Fibroblast of the aortic adventitia (primary cell): ENCODE results near the gene APBA1. TPM values are rescaled to one million over a fixed set of nuclear protein-coding genes. Genes with fewer than 3 reads are reported as not detected.

Experiments used
- DNase-seq: peaks from one replicate; pipeline ENCODE4 v3.0.0-alpha.2; 2010; ENCODE audit warnings: low read depth
- H3K4me3 ChIP-seq: 2 replicates; pipeline ENCODE4 v1.5.1; 2011; ENCODE audit warnings: low read depth, mild to moderate bottlenecking, control low read depth, low read length, moderate library complexity
- total RNA-seq: library from RNA; depleted of rRNA; stranded (reverse); fragments of >200 nt; gene quantifications from 2 replicates; pipeline ENCODE4 v1.2.3, GENCODE V29; 2012; ENCODE audit warnings: low replicate concordance
- TF ChIP-seq, protein P1 (sequence below): IDR thresholded peaks from 2 replicates; pipeline ENCODE4 v1.5.1; 2011; ENCODE audit warnings: mild to moderate bottlenecking, low read length, control low read depth, inconsistent platforms; ENCODE audit not compliant: insufficient read depth

APBA1 gene
- total RNA-seq, 1 donor, result 12.4 TPM

GRCh38 chr9:69582544-69583297 is 89.5 kb downstream of the APBA1 start:
- no peak for DNase-seq
- TF ChIP-seq, protein P1, sequence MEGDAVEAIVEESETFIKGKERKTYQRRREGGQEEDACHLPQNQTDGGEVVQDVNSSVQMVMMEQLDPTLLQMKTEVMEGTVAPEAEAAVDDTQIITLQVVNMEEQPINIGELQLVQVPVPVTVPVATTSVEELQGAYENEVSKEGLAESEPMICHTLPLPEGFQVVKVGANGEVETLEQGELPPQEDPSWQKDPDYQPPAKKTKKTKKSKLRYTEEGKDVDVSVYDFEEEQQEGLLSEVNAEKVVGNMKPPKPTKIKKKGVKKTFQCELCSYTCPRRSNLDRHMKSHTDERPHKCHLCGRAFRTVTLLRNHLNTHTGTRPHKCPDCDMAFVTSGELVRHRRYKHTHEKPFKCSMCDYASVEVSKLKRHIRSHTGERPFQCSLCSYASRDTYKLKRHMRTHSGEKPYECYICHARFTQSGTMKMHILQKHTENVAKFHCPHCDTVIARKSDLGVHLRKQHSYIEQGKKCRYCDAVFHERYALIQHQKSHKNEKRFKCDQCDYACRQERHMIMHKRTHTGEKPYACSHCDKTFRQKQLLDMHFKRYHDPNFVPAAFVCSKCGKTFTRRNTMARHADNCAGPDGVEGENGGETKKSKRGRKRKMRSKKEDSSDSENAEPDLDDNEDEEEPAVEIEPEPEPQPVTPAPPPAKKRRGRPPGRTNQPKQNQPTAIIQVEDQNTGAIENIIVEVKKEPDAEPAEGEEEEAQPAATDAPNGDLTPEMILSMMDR, result no peak

DNA sequence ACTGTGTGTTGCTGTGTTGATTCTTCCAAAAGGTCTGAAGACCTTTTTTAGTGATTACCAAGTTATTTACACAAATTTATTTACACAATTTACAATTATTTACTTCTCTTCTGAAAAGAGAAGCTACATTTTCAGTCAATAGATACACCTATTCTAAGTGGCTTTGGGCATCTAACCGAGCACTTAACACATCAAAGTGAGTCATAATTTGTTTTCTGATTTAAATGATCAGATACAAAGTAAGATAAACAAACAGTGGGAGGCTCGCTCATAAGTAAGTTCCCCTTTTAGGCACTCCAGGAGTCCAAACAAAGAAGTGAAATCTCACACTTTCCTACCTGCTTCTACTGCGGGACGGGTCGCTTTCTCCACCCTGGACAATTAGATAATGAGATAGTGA is 90.2 kb downstream of the APBA1 start:
- DNase-seq, result no peak
- TF ChIP-seq, protein P1, result no peak
- no peak overlapping the region for H3K4me3 ChIP-seq

More at GRCh38 chr9:69582544-69583297, 89.5 kb downstream of the APBA1 start:
- no peak overlapping the region for H3K4me3 ChIP-seq

DNA sequence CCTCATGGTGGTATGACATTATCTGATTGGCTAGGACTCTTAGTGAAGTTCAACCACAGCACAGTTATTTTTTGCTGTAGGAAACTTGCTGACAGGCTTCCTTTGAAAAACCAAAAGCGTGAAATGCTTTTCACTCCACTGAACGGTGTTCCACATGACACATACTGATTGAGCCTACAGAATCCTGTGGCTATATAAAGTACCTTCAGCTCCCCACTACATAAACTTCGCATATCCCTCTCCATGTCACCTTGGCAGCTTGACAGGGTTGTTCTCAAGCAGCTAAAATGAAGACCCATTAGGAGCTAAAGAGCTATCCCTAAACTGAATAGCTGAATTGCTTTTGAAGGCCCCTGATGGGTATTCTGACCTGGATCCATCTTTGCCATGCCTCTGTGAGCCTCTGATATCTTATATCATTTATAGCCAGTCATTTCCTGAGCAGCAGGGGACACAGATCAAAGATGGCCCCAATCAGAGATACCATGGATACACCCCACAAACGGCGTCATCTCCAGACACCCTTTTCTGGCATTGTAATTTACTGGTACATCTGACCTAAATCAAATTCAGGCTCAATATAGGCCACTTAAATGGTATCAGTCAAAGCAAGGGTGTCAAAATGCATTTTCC is 91.5 kb downstream of the APBA1 start:
- no peak for DNase-seq
- TF ChIP-seq, protein P1, result no peak
- no peak overlapping the region for H3K4me3 ChIP-seq

DNA sequence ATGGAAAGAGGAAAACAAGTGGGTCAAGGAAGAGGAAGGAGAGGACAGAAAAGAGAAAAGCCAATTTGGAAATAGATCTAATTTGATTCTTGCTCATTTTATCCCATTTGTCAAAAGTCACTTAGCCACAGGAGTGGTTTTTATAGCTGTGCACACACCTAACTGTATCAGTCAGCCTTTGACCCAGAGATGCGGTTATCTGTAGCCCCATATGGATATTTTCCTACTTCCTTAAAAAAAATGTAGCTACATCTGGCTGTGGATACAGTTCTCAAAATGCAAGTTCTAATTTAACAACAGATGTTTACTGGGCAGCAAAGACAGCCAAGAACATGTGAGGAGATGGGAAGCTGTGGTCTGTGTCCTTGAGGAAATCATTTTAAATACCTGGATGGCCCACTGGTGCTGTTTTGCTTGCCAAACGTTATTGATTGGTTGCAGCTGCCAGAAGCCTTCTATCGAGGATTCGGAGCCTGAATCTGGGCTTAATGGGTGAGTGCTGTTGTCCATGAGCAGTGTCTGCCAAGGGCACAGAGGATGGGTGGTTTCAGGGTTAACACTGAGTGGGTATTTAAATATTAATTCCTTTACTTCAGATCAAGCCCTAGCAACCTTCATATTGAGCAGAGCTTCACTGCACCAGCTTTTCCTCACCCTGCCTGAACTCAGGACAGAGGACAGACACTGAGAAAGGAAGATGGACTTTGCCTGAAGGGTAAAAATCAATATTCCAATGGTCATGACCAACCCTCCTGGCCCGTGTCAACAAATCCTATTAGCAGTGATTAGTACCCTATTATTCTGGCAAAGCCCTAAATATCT is 92.2 kb downstream of the APBA1 start:
- DNase-seq, result no peak
- TF ChIP-seq, protein P1, result no peak
- H3K4me3 ChIP-seq, result no peak overlapping the region

DNA sequence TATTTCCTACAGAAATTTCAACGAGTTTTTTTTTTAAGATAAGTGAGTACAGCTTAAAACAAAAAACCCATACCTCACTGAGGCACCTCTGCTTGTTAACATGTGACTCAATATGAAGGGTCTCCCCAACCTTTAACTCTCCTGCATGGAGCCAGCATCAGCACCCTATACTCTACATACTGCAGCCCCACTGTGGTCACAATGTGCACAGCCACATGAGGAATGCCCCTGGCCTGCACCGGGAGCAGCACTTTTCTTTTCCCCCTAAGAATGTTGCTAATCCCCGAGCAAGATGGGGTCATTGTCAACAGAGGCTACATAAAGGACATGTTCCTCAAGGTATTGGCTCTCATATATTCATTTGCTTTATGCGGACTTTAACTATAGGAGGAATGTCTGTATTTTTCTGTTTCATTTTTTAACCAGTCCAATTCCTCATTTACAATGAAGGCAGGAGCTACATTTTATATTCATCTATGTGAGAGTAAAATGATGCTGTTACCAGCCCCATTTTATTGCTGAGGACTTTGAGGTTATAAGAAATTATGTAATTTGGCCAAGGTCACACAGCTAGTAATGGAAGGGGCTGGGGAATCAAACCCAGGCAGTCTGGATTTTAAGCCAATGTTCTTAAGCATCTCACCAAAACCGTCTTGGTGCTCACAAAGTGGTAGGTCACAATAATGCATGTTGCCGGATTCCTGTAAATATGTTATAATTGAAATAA is 93.0 kb downstream of the APBA1 start:
- H3K4me3 ChIP-seq, result no peak overlapping the region
- TF ChIP-seq, protein P1, result no peak
- DNase-seq, result no peak

DNA sequence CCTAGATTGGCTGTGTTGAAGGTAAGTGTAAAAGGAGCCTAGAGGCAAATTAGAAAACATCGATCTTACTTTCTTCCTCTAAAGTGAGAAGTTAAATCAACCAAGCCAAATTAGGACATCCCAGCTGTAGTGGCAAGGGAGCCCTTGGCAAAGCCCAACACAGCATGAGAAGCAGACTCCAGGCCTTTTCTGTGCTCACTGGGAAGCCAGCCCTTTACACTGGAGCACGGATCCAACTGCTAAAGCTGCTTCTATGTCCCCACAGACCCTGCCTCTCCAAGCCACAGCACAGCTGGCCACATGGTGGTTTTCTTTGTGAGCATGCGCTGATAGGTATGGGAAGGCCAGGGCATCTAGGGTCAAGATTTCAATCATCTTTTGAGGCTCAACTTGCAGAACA is 94.1 kb downstream of the APBA1 start:
- H3K4me3 ChIP-seq, result no peak overlapping the region
- DNase-seq, result no peak

More for the DNA sequence above, 94.1 kb downstream of the APBA1 start:
- TF ChIP-seq, protein P1, result no peak
